ENCODE data around the gene PML. TPM values are rescaled to one million over a fixed set of nuclear protein-coding genes. Genes with fewer than 3 reads are reported as not detected.

The PML gene
- total and polyA plus RNA-seq, 10 donors = 17.5 to 127 (median 83.1) TPM

GRCh38 chr15:74034206-74034755 is 39.8 kb downstream of the PML start:
- WGBS, 5 donors = 84 to 95% (median 89%) methylated on average over 10 of the region's 10 CpGs
- peaks cover 0 to 29% (median 7%) of the 10 kb centered on the region in 6 donors for H3K4me1 ChIP-seq
- no peak overlapping the region for H3K4me3 ChIP-seq
- H3K9me3 ChIP-seq = no peaks in the 10 kb centered on the region
- no peak overlapping the region for H3K27ac ChIP-seq
- H3K27me3 ChIP-seq (replicated peaks in 1 of 7) = no peaks in the 10 kb centered on the region
- intact Hi-C loops (cut with DNase I; ENCODE audit: low total_unique reads) = loop anchor here (10.0 kb wide), 1 partner anchor 59 kb away; no protein-coding TSS in a partner anchor
- DNase-seq = no peak
- no peak for TF ChIP-seq POLR2A (IDR thresholded peaks at IDR 0.05)
- no peak for TF ChIP-seq POLR2AphosphoS5 (IDR thresholded peaks at IDR 0.05)
- TF ChIP-seq CTCF (IDR thresholded peaks at IDR 0.05 in 8 of 11, conservative IDR thresholded peaks at IDR 0.05 in 3 of 11) = no peak
- peaks cover 0 to 100% (median 66%) of the 10 kb centered on the region in 6 donors for H3K36me3 ChIP-seq

- H3K4me3 ChIP-seq = no peak overlapping the region
- H3K4me1 ChIP-seq = peaks cover 0 to 40% (median 12%) of the 10 kb centered on the region in 6 donors
- peaks cover 0 to 99% (median 58%) of the 10 kb centered on the region in 6 donors for H3K36me3 ChIP-seq
- no peak overlapping the region for H3K27ac ChIP-seq
- no peak for DNase-seq
- intact Hi-C loops (cut with DNase I; ENCODE audit: low total_unique reads) = loop anchor here (10.0 kb wide), 1 partner anchor 61 kb away; no protein-coding TSS in a partner anchor
- no peaks in the 10 kb centered on the region for H3K27me3 ChIP-seq (replicated peaks in 1 of 7)
- H3K9me3 ChIP-seq = no peaks in the 10 kb centered on the region
- TF ChIP-seq POLR2AphosphoS5 (IDR thresholded peaks at IDR 0.05) = peak in 1 of 3 donors; percentile 52
- TF ChIP-seq CTCF (IDR thresholded peaks at IDR 0.05 in 8 of 11, conservative IDR thresholded peaks at IDR 0.05 in 3 of 11) = no peak
- TF ChIP-seq POLR2A (IDR thresholded peaks at IDR 0.05) = no peak
- 92 to 97% (median 95%) methylated on average over 28 of the region's 28 CpGs for WGBS, 5 donors
Observed at GRCh38 chr15:74035121-74036017, 40.9 kb downstream of the PML start.

GRCh38 chr15:74036271-74037170 is 42.0 kb downstream of the PML start:
- no peaks in the 10 kb centered on the region for H3K27me3 ChIP-seq (replicated peaks in 1 of 7)
- intact Hi-C loops (cut with DNase I; ENCODE audit: low total_unique reads) = loop anchor here (10.0 kb wide), 1 partner anchor 62 kb away; no protein-coding TSS in a partner anchor
- peak overlapping the region in 1 of 8 donors; percentile 16 for H3K27ac ChIP-seq
- H3K36me3 ChIP-seq = peaks cover 0 to 98% (median 58%) of the 10 kb centered on the region in 6 donors
- 83 to 89% (median 85%) methylated on average over 21 of the region's 21 CpGs for WGBS, 5 donors
- no peak overlapping the region for H3K4me3 ChIP-seq
- TF ChIP-seq POLR2AphosphoS5 (IDR thresholded peaks at IDR 0.05) (peak in 1 of 3 donors; percentile 57), CTCF (IDR thresholded peaks at IDR 0.05 in 8 of 11, conservative IDR thresholded peaks at IDR 0.05 in 3 of 11) (peak in 8 of 11 experiments; percentile 10 to 48 (median 32)), POLR2A (IDR thresholded peaks at IDR 0.05) (no peak)
- no peak for DNase-seq
- H3K4me1 ChIP-seq = peaks cover 0 to 52% (median 15%) of the 10 kb centered on the region in 6 donors
- no peaks in the 10 kb centered on the region for H3K9me3 ChIP-seq
